22Rv1 (cell line): ENCODE measurements around the gene SKI.

Experiments
- ZFX ChIP-seq: fragments of 450-650 bp; IDR thresholded peaks from 2 replicates; pipeline ENCODE4 v1.6.1; 2017; ENCODE audit warnings: antibody characterized with exemption, borderline replicate concordance
- TF ChIP-seq, protein P1 (sequence below): fragments of 450-650 bp; IDR thresholded peaks from 2 replicates; pipeline ENCODE4 v1.5.1; 2017; ENCODE audit warnings: mild to moderate bottlenecking

DNA sequence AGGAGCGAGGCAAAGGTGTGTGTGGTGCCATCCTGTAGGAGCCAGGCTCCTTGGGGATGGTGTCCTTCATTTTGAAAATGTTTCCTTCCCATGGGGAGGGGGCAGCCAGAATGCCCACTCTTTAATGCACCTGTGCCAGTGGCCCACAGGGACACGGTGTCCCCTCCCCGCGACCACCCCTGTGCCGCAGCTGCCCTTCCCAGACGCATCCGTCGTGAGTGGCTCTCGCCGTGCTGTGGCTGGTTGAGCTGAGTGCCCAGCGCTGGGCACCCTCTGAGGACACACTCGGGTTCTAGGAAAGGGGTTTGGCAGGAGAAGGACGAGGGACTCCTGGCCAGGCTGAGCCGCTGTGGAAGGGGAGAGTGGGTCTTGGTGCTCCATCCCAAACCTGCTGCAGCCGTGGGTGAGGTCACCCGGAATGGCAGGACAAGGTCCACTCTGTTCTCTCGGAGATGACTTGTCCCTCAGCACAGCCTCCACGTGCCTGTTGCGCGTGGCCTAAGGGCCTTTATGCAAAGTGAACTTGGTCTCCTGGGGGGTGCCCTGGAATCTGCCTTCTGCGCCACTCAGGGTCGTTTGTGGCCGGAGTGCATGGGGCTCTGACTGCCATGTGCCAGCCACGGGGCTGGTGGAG is 74.3 kb downstream of the SKI start:
- TF ChIP-seq, protein P1, sequence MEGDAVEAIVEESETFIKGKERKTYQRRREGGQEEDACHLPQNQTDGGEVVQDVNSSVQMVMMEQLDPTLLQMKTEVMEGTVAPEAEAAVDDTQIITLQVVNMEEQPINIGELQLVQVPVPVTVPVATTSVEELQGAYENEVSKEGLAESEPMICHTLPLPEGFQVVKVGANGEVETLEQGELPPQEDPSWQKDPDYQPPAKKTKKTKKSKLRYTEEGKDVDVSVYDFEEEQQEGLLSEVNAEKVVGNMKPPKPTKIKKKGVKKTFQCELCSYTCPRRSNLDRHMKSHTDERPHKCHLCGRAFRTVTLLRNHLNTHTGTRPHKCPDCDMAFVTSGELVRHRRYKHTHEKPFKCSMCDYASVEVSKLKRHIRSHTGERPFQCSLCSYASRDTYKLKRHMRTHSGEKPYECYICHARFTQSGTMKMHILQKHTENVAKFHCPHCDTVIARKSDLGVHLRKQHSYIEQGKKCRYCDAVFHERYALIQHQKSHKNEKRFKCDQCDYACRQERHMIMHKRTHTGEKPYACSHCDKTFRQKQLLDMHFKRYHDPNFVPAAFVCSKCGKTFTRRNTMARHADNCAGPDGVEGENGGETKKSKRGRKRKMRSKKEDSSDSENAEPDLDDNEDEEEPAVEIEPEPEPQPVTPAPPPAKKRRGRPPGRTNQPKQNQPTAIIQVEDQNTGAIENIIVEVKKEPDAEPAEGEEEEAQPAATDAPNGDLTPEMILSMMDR, result no peak
- no peak for TF ChIP-seq ZFX
